Peyer's patch (tissue), 4 donors: Measurements from ENCODE around the gene CPS1. TPM values are rescaled to one million over a fixed set of nuclear protein-coding genes. Genes with fewer than 3 reads are reported as not detected.

Experiments
- DNase-seq, 3 donors: peaks; one replicate each; pipeline ENCODE4 v3.0.0-alpha.2; 2017 to 2019
- H3K27ac ChIP-seq, 4 donors: fragments of 200-600 bp; sonication (generic); one replicate each; pipeline ENCODE4 v1.5.1; 2016 to 2019
- H3K27me3 ChIP-seq, 2 donors: fragments of 200-600 bp; sonication (generic); one replicate each; pipeline ENCODE4 v1.5.1; 2019
- H3K36me3 ChIP-seq, 3 donors: fragments of 200-600 bp; sonication (generic); one replicate each; pipeline ENCODE4 v1.5.1; 2016 to 2019
- H3K4me1 ChIP-seq, 4 donors: fragments of 200-600 bp; sonication (generic); one replicate each; pipeline ENCODE4 v1.5.1; 2016 to 2019
- H3K4me3 ChIP-seq, 4 donors: fragments of 200-600 bp; sonication (generic); 1 replicate in 3 of 4; 2 replicates in 1 of 4; pipeline ENCODE4 v1.5.1; 2016 to 2019; ENCODE audit warnings: mild to moderate bottlenecking in 1 of 4
- H3K9me3 ChIP-seq, 4 donors: fragments of 200-600 bp; sonication (generic); one replicate each; pipeline ENCODE4 v1.5.1; 2016 to 2019; ENCODE audit warnings: mild to moderate bottlenecking in 1 of 4
- CTCF ChIP-seq, 6 experiments: fragments of 450-650 bp in 4 of 6; fragments of 200-600 bp in 2 of 6; sonication (generic) in 1 of 6; IDR thresholded peaks; one replicate each; pipeline ENCODE4 v1.5.1; 2017 to 2019; ENCODE audit warnings: antibody characterized with exemption in 6 of 6, mild to moderate bottlenecking in 3 of 6, moderate library complexity in 1 of 6
- POLR2A ChIP-seq, 2 donors: fragments of 450-650 bp; IDR thresholded peaks; one replicate each; pipeline ENCODE4 v1.5.1; 2017; ENCODE audit warnings: antibody characterized with exemption in 2 of 2, mild to moderate bottlenecking in 2 of 2, moderate library complexity in 2 of 2
- total RNA-seq, 4 donors: library from RNA; depleted of rRNA; stranded (reverse); fragments of >200 nt; gene quantifications; one replicate each; pipeline ENCODE4 v1.1.0, GENCODE V29; 2016

Gene CPS1
- total RNA-seq, 4 donors from 2014 or later = 68.5 to 330 (median 222) TPM

GRCh38 chr2:210546424-210547208, 9.8 kb upstream of the CPS1 start:
- peak in 2 of 3 donors; percentile 79 to 90 for DNase-seq
- Histone ChIP-seq H3K4me3 (peak overlapping the region in 2 of 4 donors; percentile 35 to 42), H3K9me3 (no peaks in the 10 kb centered on the region), H3K4me1 (no peaks in the 10 kb centered on the region), H3K27me3 (no peaks in the 10 kb centered on the region), H3K36me3 (no peaks in the 10 kb centered on the region), H3K27ac (peak overlapping the region in 3 of 4 donors; percentile 33 to 63 (median 54))
- TF ChIP-seq POLR2A (IDR thresholded peaks at IDR 0.05) (peak in 1 of 2 donors; percentile 39), CTCF (IDR thresholded peaks at IDR 0.05) (no peak)

DNA sequence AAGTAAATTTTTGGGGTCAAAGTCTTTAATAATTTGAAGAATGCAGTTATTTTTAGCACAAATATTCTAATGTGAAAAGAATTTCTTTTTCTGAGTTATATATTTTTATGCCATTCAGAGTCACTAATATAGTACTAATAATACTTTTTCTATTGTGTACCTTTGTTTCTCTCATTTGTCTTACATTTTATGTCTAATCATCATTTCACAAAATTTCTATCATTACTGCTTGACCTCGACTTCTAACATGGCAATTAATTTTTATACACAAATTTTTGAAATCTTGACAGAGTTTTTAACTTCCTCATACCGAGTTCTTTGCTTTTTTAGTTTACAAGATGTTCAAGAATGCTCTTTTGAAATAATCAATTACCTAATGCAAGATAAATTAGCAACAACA, 8.4 kb upstream of the CPS1 start:
- TF ChIP-seq POLR2A (IDR thresholded peaks at IDR 0.05) (no peak), CTCF (IDR thresholded peaks at IDR 0.05) (no peak)
- Histone ChIP-seq H3K36me3 (no peaks in the 10 kb centered on the region), H3K27me3 (no peaks in the 10 kb centered on the region), H3K4me3 (no peak overlapping the region), H3K4me1 (no peaks in the 10 kb centered on the region), H3K9me3 (no peaks in the 10 kb centered on the region), H3K27ac (no peak overlapping the region)
- no peak for DNase-seq

DNA sequence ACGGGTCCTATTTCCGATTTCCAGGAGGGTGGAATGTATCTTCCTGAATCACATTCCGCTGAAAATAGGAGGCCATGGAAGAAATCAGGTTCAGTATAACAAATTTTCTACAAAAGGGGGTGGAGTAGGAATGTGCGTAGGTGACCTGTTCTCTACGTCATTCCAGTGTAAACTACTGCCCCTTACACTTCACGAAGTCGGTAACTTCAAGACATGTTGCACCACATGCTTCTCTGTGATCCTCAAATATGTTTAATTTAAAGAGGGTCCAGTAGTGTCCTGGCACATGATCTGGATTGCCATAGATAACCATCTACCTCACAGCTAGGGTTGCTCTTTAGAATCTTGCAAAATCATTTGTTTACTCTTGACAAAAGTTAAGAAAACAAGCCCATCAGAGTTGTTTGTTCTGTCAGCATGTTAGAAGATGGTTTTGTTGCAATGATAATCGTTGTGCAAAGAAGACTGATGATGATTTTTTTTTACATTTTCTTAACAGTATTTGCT, 7.5 kb upstream of the CPS1 start:
- Histone ChIP-seq H3K9me3 (no peaks in the 10 kb centered on the region), H3K4me1 (no peaks in the 10 kb centered on the region), H3K27ac (no peak overlapping the region), H3K27me3 (no peaks in the 10 kb centered on the region), H3K4me3 (peak overlapping the region in 1 of 4 donors; percentile 12), H3K36me3 (no peaks in the 10 kb centered on the region)
- no peak for DNase-seq
- TF ChIP-seq CTCF (IDR thresholded peaks at IDR 0.05) = no peak
- no peak for TF ChIP-seq POLR2A (IDR thresholded peaks at IDR 0.05)

DNA sequence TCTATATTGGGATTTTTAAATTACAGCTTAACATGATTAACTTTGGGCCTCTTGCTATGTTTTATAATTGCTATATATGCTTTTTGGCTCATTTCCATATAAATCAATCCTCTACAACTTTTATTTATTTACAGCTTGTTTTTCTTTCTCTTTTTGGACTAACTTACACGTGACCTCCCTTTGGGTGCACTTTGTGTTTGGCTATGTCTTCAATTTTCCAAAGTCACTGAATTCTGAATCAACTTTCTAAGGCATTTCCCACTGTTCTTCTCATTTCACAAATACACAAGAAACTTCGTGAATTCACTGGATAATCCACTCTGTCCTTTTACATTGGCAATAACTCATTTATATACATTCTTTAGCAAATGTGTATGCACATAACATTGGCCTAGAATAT, 5.4 kb upstream of the CPS1 start:
- no peaks in the 10 kb centered on the region for H3K9me3 ChIP-seq
- DNase-seq = no peak
- no peak overlapping the region for H3K4me3 ChIP-seq
- no peak for TF ChIP-seq CTCF (IDR thresholded peaks at IDR 0.05)
- no peaks in the 10 kb centered on the region for H3K36me3 ChIP-seq
- no peak overlapping the region for H3K27ac ChIP-seq
- no peaks in the 10 kb centered on the region for H3K4me1 ChIP-seq
- no peaks in the 10 kb centered on the region for H3K27me3 ChIP-seq

DNA sequence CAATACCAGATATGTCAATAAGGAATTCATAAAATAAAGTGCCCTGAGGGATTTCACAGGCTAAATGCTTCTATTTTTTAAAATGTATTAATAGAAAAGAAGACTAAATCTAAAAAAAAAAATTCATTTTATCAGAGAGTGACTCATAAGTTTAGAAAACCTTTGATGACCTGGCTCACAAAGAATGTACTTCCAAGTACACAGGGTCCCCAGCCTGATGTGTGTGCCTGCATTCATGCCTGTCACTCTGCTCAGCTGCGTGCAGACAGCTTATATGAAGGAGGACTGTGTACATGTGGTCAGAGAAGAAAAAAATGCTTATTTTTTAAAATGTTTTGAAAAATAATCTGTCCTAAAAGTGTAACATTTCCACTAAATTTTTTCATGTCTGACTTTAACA, 3.0 kb upstream of the CPS1 start:
- TF ChIP-seq CTCF (IDR thresholded peaks at IDR 0.05) (no peak), POLR2A (IDR thresholded peaks at IDR 0.05) (no peak)
- no peaks in the 10 kb centered on the region for H3K27me3 ChIP-seq
- no peak for DNase-seq

More for the DNA sequence above, 3.0 kb upstream of the CPS1 start:
- no peaks in the 10 kb centered on the region for H3K9me3 ChIP-seq
- no peak overlapping the region for H3K27ac ChIP-seq
- H3K4me3 ChIP-seq = no peak overlapping the region
- peaks cover 0 to under 1% (median 0%) of the 10 kb centered on the region in 3 donors for H3K36me3 ChIP-seq
- no peaks in the 10 kb centered on the region for H3K4me1 ChIP-seq
